Measurements from ENCODE around the gene RIOK3.

DNA sequence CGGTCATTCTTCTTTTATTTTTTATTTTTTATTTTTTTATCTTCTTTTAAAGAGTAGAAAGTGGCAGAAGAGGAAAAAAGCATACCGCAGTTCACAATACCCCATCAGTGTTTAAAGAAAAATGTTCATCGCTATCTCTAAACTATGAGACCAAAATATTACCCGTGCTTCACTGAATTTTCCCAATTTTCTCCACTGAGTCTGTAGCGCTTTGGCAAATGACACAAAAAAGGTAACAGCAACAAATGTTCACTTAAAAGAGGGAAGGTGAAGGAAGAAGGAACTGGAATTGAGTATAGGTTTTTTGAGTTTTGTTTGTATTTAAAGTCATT, 15.1 kb upstream of the RIOK3 start:
- TF ChIP-seq CTCF (conservative IDR thresholded peaks at IDR 0.05 in 1 of 2, IDR thresholded peaks at IDR 0.05 in 1 of 2; ENCODE audit: extremely low read depth in 1 of 2, insufficient read depth in 1 of 2, low read depth in 1 of 2, low read length in 2 of 2) (no peak), EZH2 (IDR thresholded peaks at IDR 0.05; ENCODE audit: borderline replicate concordance, low read length) (no peak)

Data from mammary epithelial cell (primary cell).